OCI-LY7 (cell line): ENCODE data around the gene TM9SF4. TPM values are rescaled to one million over a fixed set of nuclear protein-coding genes. Genes with fewer than 3 reads are reported as not detected.

Experiments used
- BruUV-seq: library from RNA; stranded (reverse); fragments of 400-500 nt; replicated peaks from 2 replicates; lab custom pipeline; 2021; lab: Mats Ljungman, UMichigan
- CTCF ChIA-PET: fragments of 300-600 bp; sonication (Branson Sonifier 250); formaldehyde crosslinking; loops from one replicate; lab custom pipeline; 2022; ENCODE audit warnings: antibody characterized with exemption; ENCODE audit not compliant: unreplicated experiment; lab: Charles Lee
- POLR2A ChIA-PET: fragments of 300-600 bp; sonication (Branson Sonifier 250); formaldehyde crosslinking; loops from one replicate; lab custom pipeline; 2022; ENCODE audit warnings: antibody characterized with exemption; lab: Charles Lee
- DNase-seq: peaks from one replicate; pipeline ENCODE4 v3.0.0-alpha.2; 2015; ENCODE audit warnings: low spot score
- H2AFZ ChIP-seq: fragments of 200-600 bp; sonication (generic), shearing (Covaris generic); 2 replicates; pipeline ENCODE4 v1.6.1; 2014; ENCODE audit warnings: mild to moderate bottlenecking, antibody characterized with exemption, low read length, moderate library complexity
- H3K27ac ChIP-seq: fragments of 200-600 bp; sonication (generic); 2 replicates; pipeline ENCODE4 v1.5.1; 2014; ENCODE audit warnings: mixed run types, low read depth, mild to moderate bottlenecking, moderate library complexity, low read length, inconsistent platforms; ENCODE audit not compliant: poor library complexity, severe bottlenecking
- H3K36me3 ChIP-seq: fragments of 200-600 bp; sonication (generic); 2 replicates; pipeline ENCODE4 v1.6.1; 2014; ENCODE audit warnings: mild to moderate bottlenecking, antibody characterized with exemption, low read length, moderate library complexity, mixed read lengths; ENCODE audit not compliant: insufficient read depth
- H3K4me1 ChIP-seq: fragments of 200-600 bp; sonication (generic); 2 replicates; pipeline ENCODE4 v1.5.1; 2014; ENCODE audit warnings: mild to moderate bottlenecking, low read length; ENCODE audit not compliant: insufficient read depth, poor library complexity, severe bottlenecking
- H3K4me2 ChIP-seq: fragments of 200-600 bp; sonication (generic); 2 replicates; pipeline ENCODE4 v1.6.1; 2014; ENCODE audit warnings: mild to moderate bottlenecking, low read length
- H3K4me3 ChIP-seq: fragments of 200-600 bp; sonication (generic); 2 replicates; pipeline ENCODE4 v1.5.1; 2014; ENCODE audit warnings: mild to moderate bottlenecking, low read depth, low read length; ENCODE audit not compliant: poor library complexity, severe bottlenecking
- H3K79me2 ChIP-seq: fragments of 200-600 bp; sonication (generic); 2 replicates; pipeline ENCODE4 v1.6.1; 2016; ENCODE audit warnings: low read depth, mild to moderate bottlenecking, low read length, moderate library complexity, mixed read lengths; ENCODE audit not compliant: insufficient read depth
- H3K9me2 ChIP-seq: fragments of 200-600 bp; sonication (generic); 2 replicates; pipeline ENCODE4 v1.6.1; 2016; ENCODE audit warnings: mild to moderate bottlenecking, low read length, mixed read lengths; ENCODE audit not compliant: insufficient read depth
- H3K9me3 ChIP-seq: fragments of 200-600 bp; sonication (generic); 2 replicates; pipeline ENCODE4 v1.6.1; 2014; ENCODE audit warnings: mild to moderate bottlenecking, mixed run types, low read length, mixed read lengths
- H4K20me1 ChIP-seq: fragments of 200-600 bp; sonication (generic); 2 replicates; pipeline ENCODE4 v1.6.1; 2014; ENCODE audit warnings: mild to moderate bottlenecking, antibody characterized with exemption, low read length, moderate library complexity, mixed read lengths; ENCODE audit not compliant: insufficient read depth
- CTCF ChIP-seq: fragments of 200-600 bp; sonication (generic); conservative IDR thresholded peaks from 2 replicates; pipeline ENCODE4 v1.5.1; 2014; ENCODE audit warnings: mild to moderate bottlenecking, antibody characterized with exemption, low read length, moderate library complexity, mixed read lengths
- EZH2phosphoT487 ChIP-seq: fragments of 200-600 bp; sonication (generic); IDR thresholded peaks from 2 replicates; pipeline ENCODE4 v1.6.1; 2018; ENCODE audit warnings: low read depth, borderline replicate concordance, mild to moderate bottlenecking, mixed run types, antibody characterized with exemption, low read length, moderate library complexity, mixed read lengths
- intact Hi-C: fragments of 100-400 bp; cut with micrococcal nuclease; formaldehyde crosslinking; loops from one replicate; pipeline ENCODE4 v1.10.0; 2022; ENCODE audit not compliant: unreplicated experiment
- total RNA-seq, 2 experiments: library from RNA; depleted of rRNA in 1 of 2; stranded (reverse); fragments of >200 nt in 1 of 2; shearing (Covaris generic) in 1 of 2; gene quantifications; 2 replicates each; pipeline ENCODE4 v1.2.3, GENCODE V29; 2014 to 2022

TM9SF4 gene
- total RNA-seq, 2 experiments from 2014 or later = 20.8 to 38.9 TPM

- Histone ChIP-seq H3K4me3 (no peak overlapping the region), H4K20me1 (peaks cover 12% of the 10 kb centered on the region; the same call in 1 of the 2 replicates), H3K79me2 (peaks cover 79% of the 10 kb centered on the region), H3K9me2 (no peaks in the 10 kb centered on the region), H3K9me3 (no peaks in the 10 kb centered on the region), H3K36me3 (peaks cover 35% of the 10 kb centered on the region), H2AFZ (no peak overlapping the region), H3K27ac (no peak overlapping the region), H3K4me1 (peaks cover 13% of the 10 kb centered on the region), H3K4me2 (no peak overlapping the region)
- intact Hi-C loops = no loop called here
- CTCF ChIA-PET = no interaction called here
- no TSS peak for BruUV-seq
- no peak for DNase-seq
- POLR2A ChIA-PET = no interaction called here
- TF ChIP-seq CTCF (no peak), EZH2phosphoT487 (no peak)
Observed at GRCh38 chr20:32113591-32114260, 4.2 kb downstream of the TM9SF4 start.

GRCh38 chr20:32114305-32114960 is 4.9 kb downstream of the TM9SF4 start:
- peaks cover 13% of the 10 kb centered on the region for H3K4me1 ChIP-seq
- DNase-seq = no peak
- no peak overlapping the region for H2AFZ ChIP-seq
- H3K9me2 ChIP-seq = no peaks in the 10 kb centered on the region
- no TSS peak for BruUV-seq
- no peaks in the 10 kb centered on the region for H3K9me3 ChIP-seq
- intact Hi-C loops = no loop called here
- TF ChIP-seq CTCF = no peak
- no peak for TF ChIP-seq EZH2phosphoT487
- no peak overlapping the region for H3K4me2 ChIP-seq
- H3K36me3 ChIP-seq = peaks cover 42% of the 10 kb centered on the region
- no peak overlapping the region for H3K27ac ChIP-seq
- peaks cover 12% of the 10 kb centered on the region; the same call in 1 of the 2 replicates for H4K20me1 ChIP-seq
- no peak overlapping the region for H3K4me3 ChIP-seq
- ChIA-PET CTCF (no interaction called here), POLR2A (no interaction called here)
- H3K79me2 ChIP-seq = peaks cover 85% of the 10 kb centered on the region

DNA sequence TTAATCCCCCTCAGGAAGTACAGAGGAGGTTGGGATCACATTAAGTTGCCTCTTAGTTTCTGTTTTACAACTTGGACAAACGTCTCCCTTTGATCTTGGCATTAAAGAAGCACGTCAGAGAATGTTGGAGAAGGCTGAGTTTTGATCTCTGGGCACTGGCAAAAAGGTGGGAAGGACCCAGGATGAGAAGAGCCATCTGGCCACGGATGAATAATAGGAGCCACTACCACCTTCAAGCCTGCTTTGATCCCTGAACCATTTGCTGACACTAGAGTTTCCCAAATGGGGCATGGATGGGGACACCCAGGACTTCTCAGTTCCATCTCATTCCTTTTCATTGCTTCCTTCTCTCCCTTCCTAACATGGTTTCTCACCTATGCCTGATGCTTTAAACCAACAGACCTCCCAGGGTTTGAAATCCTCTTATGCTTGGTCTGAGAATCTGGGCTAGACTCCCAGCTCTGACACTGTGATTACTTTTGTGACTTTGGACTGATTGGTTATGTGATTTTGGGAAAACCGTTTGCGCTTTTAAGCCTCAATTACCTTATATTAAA is 5.8 kb downstream of the TM9SF4 start:
- intact Hi-C loops = no loop called here
- POLR2A ChIA-PET = interaction anchor here (0.6 to 1.8 kb wide), 6 partner anchors 14 to 383 kb away, joined by 3 to 9 read pairs (median 3); partner anchors contain the start of gene PDRG1
- no peak for DNase-seq
- BruUV-seq = no TSS peak
- peaks cover 13% of the 10 kb centered on the region for H3K4me1 ChIP-seq
- no peak overlapping the region for H3K4me2 ChIP-seq
- CTCF ChIA-PET = no interaction called here
- H4K20me1 ChIP-seq = peaks cover 12% of the 10 kb centered on the region; the same call in 1 of the 2 replicates
- H3K36me3 ChIP-seq = peaks cover 42% of the 10 kb centered on the region
- no peak overlapping the region for H3K4me3 ChIP-seq
- H2AFZ ChIP-seq = no peak overlapping the region
- no peak for TF ChIP-seq EZH2phosphoT487
- no peak for TF ChIP-seq CTCF
- H3K9me2 ChIP-seq = no peaks in the 10 kb centered on the region
- no peaks in the 10 kb centered on the region for H3K9me3 ChIP-seq
- H3K79me2 ChIP-seq = peaks cover 89% of the 10 kb centered on the region
- H3K27ac ChIP-seq = no peak overlapping the region
